ENCODE data around the gene RAPGEF3.

Gene RAPGEF3

GRCh38 chr12:47786662-47787280, 28.1 kb upstream of the RAPGEF3 start:
- H3K4me3 ChIP-seq (ENCODE audit: low read depth, low read length) = no peak overlapping the region
- H3K27ac ChIP-seq (ENCODE audit: extremely low read depth, low read depth, low read length) = no peak overlapping the region
- peaks cover 3 to 96% of the 10 kb centered on the region in 2 experiments; a peak in 2 of 3 replicates for H3K36me3 ChIP-seq (ENCODE audit: control insufficient read depth in 2 of 2, insufficient read depth in 1 of 2, low read length in 2 of 2)
- H3K9me3 ChIP-seq (ENCODE audit: control insufficient read depth, insufficient read depth, low read depth, low read length) = no peaks in the 10 kb centered on the region
- TF ChIP-seq ZBTB26 (tag by site-specific recombination; optimal IDR thresholded peaks at IDR 0.05) = no peak
- TF ChIP-seq ZFP41 (tag by site-specific recombination; IDR thresholded peaks at IDR 0.05; ENCODE audit: borderline replicate concordance) = no peak
- TF ChIP-seq ZNF404 (tag by site-specific recombination; IDR thresholded peaks at IDR 0.05) = no peak
- no peak for TF ChIP-seq ZNF394 (tag by site-specific recombination; IDR thresholded peaks at IDR 0.05; ENCODE audit: borderline replicate concordance)
- TF ChIP-seq ZNF140 (tag by site-specific recombination; IDR thresholded peaks at IDR 0.05) = no peak
- TF ChIP-seq ZNF16 (tag by site-specific recombination; IDR thresholded peaks at IDR 0.05; ENCODE audit: low read depth) = no peak
- TF ChIP-seq ZFP37 (tag by site-specific recombination; IDR thresholded peaks at IDR 0.05) = no peak
- no peak for TF ChIP-seq ZBTB21 (tag by site-specific recombination; IDR thresholded peaks at IDR 0.05)
- no peak for TF ChIP-seq KLF7 (tag by site-specific recombination; IDR thresholded peaks at IDR 0.05; ENCODE audit: borderline replicate concordance)
- no peak for TF ChIP-seq ZNF433 (tag by site-specific recombination; IDR thresholded peaks at IDR 0.05; ENCODE audit: low read depth)
- no peak for TF ChIP-seq ZNF692 (tag by site-specific recombination; IDR thresholded peaks at IDR 0.05)
- TF ChIP-seq SP7 (tag by site-specific recombination; IDR thresholded peaks at IDR 0.05) = no peak
- no peak for TF ChIP-seq ZNF157 (tag by site-specific recombination; IDR thresholded peaks at IDR 0.05)
- TF ChIP-seq ZNF776 (tag by site-specific recombination; IDR thresholded peaks at IDR 0.05; ENCODE audit: borderline replicate concordance) = no peak
- no peak for TF ChIP-seq ZBTB48 (tag by site-specific recombination; IDR thresholded peaks at IDR 0.05)
- TF ChIP-seq ZNF239 (tag by site-specific recombination; IDR thresholded peaks at IDR 0.05) = no peak
- no peak for TF ChIP-seq SP3 (tag by site-specific recombination; IDR thresholded peaks at IDR 0.05)
- no peaks in the 10 kb centered on the region for H3K4me1 ChIP-seq (ENCODE audit: control insufficient read depth, insufficient read depth, low read length)
- ChIA-PET POLR2A (no interaction called here), CTCF (interaction anchor here (0.6 to 10.6 kb wide), 6 partner anchors 26 to 69 kb away, joined by 3 to 112 read pairs (median 3); no protein-coding TSS in a partner anchor)

GRCh38 chr12:47785887-47786661, 27.4 kb upstream of the RAPGEF3 start:
- CTCF ChIA-PET = interaction anchor here (0.6 to 10.6 kb wide), 5 partner anchors 42 to 68 kb away, joined by 3 to 112 read pairs (median 3); no protein-coding TSS in a partner anchor
- peaks cover 3 to 97% of the 10 kb centered on the region in 2 experiments; a peak in 2 of 3 replicates for H3K36me3 ChIP-seq (ENCODE audit: control insufficient read depth in 2 of 2, insufficient read depth in 1 of 2, low read length in 2 of 2)

More at GRCh38 chr12:47785887-47786661, 27.4 kb upstream of the RAPGEF3 start:
- POLR2A ChIA-PET = no interaction called here
- Histone ChIP-seq H3K4me3 (ENCODE audit: low read depth, low read length) (no peak overlapping the region), H3K27ac (ENCODE audit: extremely low read depth, low read depth, low read length) (no peak overlapping the region), H3K4me1 (ENCODE audit: control insufficient read depth, insufficient read depth, low read length) (no peaks in the 10 kb centered on the region), H3K9me3 (ENCODE audit: control insufficient read depth, insufficient read depth, low read depth, low read length) (no peaks in the 10 kb centered on the region)
- TF ChIP-seq GLI2 (tag by site-specific recombination; IDR thresholded peaks at IDR 0.05; ENCODE audit: borderline replicate concordance, low read depth) = no peak
